Activated CD4-positive, alpha-beta T cell treated with anti-CD3 and anti-CD28 coated beads, Interleukin-2, Interleukin-4, amounts not matched to agents 100 ng/mL and 50 ng/mL, durations not matched to agents 16 hours and 8 hours (primary cell): ENCODE measurements around the gene FNDC1.
"Not testable (repeated sequence)": the region's sequence is repeated elsewhere in the genome, so short reads cannot be mapped to it uniquely, and the experiment has no call there.

ENCODE experiments used
- DNase-seq: peaks from one replicate; pipeline ENCODE4 v3.0.0-alpha.2; 2020; ENCODE audit warnings: low spot score

The FNDC1 gene

GRCh38 chr6:159259441-159260125, 90.4 kb downstream of the FNDC1 start:
- no peak for DNase-seq

DNA sequence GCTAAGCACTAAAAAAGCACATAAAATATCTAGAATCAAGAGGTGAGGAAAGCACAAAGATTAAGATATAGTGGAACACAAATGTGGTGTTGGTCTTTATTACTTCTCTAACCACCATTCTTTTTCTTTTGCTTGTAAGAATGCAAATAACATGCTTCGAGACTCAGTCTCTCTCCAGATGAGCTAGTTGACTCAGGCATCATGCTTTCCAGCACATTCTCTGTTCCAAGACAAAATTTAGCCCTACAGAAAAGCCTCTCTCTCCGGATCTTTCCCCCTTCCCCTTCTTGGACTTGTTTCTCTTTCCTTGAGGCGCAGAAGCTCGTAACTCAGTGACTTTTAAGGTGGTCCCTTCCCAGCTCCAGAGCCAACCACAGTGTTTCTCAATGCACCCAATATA, 91.0 kb downstream of the FNDC1 start:
- no peak for DNase-seq

GRCh38 chr6:159261995-159262394, 92.8 kb downstream of the FNDC1 start:
- DNase-seq: no peak

DNA sequence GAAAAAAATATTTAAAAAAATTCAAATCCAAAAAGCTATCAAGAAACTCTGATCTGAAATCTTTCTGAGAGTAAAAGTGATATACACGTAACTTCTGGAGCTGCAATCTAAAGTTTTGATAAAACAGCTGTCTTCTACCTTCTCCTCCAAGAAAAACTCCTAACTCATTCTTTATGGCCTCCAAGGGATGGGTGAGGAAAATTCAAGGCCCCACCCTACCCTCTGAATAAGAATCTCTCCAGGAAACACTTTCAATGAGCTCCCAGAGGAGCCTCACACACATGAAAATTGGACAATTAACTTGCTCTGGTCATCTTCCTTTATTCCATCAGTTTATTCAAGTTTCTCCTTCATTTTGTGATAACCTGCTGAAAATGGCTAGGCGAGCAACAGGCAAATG, 93.4 kb downstream of the FNDC1 start:
- no peak for DNase-seq

- no peak for DNase-seq
Observed at GRCh38 chr6:159267165-159267564, 98.0 kb downstream of the FNDC1 start.

GRCh38 chr6:159268511-159268910, 99.3 kb downstream of the FNDC1 start:
- DNase-seq: no peak

DNA sequence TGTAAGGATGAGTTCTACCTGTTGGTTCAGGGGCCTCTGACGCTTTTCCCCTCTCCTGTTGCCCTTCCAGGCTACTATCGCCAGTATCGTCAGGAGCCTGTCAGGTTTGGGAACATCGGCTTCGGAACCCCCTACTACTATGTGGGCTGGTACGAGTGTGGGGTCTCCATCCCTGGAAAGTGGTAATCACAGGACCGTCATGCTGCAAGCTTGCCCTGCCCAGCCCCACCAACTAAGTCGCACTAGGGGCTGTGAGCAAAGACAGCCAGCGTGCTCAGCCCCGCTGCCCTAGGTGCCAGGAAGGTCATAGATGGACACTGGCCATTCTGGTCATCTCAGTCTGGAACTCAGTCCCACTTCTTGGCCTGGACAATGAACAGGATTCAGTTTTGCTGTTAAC, 102.1 kb downstream of the FNDC1 start:
- no peak for DNase-seq

DNA sequence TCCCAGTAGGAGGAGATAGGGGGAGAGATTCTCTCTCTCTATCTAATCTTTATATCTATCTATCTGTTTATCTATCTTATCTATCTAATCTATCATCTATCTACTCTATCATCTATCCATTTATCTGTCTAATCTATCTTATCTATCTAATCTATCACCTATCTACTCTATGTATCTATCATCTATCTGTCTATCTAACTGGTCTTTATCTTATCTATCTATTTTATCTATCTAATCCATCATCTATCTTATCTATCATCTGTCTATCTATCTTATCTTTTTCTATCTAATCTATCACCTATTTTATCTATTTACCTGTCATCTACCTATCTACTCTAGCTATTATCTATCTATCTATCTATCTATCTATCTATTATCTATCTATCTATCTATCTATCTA, 109.4 kb downstream of the FNDC1 start:
- DNase-seq: no peak

DNA sequence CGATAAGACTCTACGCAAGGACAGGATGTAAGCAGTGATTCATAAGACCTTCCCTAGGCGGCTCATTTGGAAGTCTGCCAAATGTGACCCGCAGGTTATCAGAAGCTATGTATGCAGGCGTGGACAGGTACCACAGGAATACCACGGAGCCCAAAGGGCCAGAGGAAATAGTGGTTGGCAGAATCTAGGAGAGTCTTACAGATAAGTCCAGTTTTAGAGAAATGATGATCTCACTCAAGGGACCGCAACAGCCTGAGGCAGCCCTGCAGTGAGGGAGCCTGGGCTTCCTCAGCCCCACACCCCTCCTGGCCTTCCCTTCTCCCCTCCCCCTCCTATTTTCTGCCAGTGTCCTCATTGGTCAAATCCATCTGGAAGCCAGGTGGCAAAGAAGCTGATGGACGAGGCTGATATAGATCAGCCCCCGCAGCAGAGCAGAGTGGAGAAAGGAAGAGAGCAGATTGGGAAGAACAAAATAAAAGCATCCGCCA, 110.6 kb downstream of the FNDC1 start:
- no peak for DNase-seq

GRCh38 chr6:159282421-159282820, 113.2 kb downstream of the FNDC1 start:
- DNase-seq: no peak

DNA sequence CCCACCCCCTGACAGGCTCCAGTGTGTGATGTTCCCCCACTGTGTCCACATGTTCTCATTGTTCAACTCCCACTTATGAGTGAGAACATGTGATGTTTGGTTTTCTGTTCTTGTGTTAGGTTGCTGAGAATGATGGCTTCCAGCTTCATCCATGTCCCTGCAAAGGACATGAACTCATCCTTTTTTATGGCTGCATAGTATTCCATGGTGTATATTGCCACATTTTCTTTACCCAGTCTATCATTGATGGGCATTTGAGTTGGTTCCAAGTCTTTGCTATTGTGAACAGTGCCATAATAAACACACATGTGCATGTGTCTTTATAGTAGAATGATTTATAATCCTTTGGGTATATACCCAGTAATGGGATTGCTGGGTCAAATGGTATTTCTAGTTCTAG, 115.5 kb downstream of the FNDC1 start:
- not testable (repeated sequence) for DNase-seq

GRCh38 chr6:159298840-159299239, 129.6 kb downstream of the FNDC1 start:
- no peak for DNase-seq

DNA sequence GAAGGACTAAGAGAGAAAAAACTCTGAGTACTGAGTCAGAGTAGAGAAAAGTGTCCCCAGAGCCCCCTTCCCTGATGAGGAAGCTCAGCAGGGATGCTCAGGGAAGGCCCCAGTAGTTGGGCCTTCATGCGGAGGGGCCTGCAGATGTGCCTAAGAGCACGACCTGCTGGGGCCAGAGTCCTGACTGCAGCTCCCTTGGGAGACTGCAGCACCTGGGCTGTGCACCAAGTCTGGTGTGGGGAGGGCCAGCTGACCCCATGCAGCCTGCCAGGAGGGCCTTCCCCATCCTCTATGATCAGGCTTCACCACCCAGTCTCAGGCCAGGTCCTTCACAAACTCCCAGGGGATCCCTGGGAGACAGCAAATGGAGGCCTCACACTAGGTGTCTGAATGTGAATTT, 130.4 kb downstream of the FNDC1 start:
- DNase-seq: no peak

DNA sequence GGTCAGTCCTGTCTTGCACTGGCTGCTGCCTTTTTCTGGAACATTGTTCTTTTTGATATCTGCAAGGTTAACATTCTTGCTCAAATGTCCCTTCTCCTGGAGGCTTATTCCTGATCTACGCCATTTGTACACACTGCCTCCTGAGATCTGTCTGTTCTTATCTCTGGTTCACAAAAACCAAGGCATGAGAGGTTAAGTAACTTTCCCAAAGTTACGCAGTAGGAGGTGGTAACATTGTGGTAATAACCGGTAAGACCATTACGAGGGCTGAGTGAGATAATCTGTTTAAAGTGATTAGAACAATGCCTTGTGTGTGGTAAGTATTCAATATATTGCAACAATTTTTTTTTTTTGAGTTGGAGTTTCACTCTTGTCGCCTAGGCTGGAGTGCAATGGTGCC, 132.1 kb downstream of the FNDC1 start:
- no peak for DNase-seq

GRCh38 chr6:159301810-159302593, 132.8 kb downstream of the FNDC1 start:
- no peak for DNase-seq

DNA sequence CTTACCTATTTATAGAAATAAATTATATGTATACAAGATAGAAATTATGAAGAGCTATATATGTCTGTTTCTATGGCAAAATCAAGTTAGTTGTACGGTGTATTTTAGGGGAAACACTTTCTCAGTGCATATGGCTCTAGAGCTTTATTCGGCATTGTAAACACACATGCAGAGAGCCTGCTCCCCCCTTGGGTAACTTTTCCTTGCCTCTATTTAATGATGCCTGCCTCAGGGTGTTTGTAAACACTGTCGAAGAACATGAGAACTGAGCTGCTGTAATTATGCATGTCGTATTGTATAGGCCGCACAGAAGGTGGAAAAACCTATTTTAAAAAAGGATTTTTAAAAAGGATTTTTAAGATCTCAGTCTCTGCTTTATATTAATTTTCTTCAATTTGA, 133.4 kb downstream of the FNDC1 start:
- DNase-seq: no peak

DNA sequence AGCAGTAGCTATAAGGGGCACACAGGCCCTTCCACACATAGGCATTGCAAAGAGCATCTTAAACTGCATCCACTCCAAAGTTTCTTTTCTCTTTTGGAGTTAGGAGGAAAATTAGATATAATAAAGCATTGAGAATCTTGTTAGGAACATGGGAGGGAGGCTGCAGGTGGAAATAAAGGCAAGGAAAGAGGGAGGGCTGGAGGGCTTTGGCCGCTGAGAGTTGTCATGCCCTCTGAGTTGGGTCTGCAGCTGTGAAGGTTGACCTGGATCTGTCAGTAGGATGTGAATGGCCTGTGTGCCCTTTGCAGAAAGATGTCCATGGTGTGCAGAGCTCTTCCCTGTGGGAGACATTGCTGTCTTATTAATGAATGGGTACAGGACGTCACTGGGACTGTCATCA, 134.0 kb downstream of the FNDC1 start:
- DNase-seq: no peak

GRCh38 chr6:159303784-159304183, 134.6 kb downstream of the FNDC1 start:
- no peak for DNase-seq

DNA sequence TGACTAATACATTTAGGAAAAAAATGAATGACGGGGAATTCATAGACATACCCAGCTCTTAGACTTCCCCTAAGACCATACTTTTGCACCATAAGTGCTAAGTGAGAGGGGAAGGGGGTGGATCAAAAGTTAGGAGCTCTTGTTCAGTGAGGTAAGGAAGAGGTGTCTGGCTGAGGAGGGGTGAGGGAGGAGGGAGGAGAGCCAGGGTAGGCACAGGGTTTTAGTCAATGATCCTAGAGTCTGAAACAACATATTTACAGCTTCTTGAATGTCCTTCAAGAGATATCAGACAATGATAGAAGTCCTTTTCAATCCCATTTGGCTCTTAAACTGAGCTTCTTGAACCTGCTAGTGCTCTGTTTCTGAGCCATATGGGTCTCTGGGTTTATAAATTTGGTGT, 135.4 kb downstream of the FNDC1 start:
- no peak for DNase-seq

DNA sequence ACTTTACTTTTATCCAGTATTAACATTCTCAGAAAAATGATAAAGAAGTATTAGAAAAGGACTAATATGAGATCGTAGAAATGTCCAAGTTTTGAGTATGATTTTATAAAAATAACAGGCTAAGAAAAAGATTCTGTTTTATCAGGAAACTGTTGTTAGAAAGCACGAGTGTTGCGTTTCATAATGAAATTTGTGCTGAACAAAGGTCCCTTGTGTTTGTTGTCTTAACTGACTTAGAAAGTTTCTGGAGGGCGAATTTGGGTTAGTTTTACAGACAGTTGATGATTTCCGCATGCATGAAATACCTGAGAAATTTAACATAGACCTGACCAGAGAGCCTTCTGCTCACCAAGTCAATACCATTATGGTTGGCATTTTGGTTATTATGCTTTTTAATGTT, 136.0 kb downstream of the FNDC1 start:
- DNase-seq: no peak

DNA sequence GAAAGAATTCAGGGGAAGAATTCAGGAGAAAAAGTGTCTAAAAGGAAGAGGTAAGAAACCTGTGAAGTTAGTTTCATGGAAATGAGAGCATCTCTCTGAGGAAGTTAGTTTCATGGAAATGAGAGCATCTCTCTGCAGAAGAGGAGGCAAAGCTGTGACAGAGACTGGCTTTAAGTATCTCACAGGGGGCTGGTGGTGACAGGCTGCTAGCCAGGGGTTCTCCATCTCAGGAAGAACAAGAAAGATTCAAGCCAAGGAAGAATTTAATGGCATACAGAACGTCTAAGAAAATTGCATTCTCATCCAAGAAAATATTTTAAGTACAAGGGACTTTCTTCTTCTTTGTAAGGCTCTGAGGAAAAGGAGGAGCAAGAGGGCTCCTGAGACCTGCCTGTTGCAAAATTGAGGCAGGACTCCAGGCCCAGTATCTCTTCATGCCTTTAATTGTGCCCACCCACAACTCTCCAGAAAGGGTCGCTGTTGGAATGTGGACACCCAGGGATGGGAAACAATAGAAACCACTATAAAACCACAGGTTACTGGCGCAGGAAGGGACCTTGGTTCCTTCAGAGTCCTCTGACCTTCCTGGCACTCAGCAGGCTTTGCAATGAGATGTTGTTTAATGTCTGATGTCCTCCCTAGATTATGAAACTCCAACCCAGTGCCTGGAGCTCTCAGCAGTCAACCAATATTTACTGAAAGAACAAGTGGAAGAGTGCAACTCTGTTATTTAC, 136.8 kb downstream of the FNDC1 start:
- DNase-seq: no peak

- no peak for DNase-seq
Observed at GRCh38 chr6:159307246-159307790, 138.1 kb downstream of the FNDC1 start.

DNA sequence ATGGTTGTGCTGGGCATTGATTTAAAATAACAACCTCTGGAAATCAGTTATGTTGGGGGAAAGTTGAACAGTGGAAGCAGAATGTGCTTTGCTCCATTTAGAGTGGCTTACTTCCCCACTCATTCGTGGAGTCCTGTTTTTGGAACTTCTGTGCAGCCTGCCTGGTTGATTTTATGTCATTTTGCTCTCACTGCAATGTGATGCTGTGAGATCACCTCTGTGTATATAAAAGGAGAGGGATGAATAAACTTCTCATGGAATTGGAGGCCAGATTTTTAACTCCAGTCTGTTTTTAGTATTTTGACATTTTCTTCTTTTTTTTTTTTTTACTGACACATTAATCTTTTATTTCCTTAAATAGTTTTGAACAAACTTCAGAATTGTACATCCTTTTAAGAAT, 139.0 kb downstream of the FNDC1 start:
- no peak for DNase-seq
